IPS DF 6.9 (cell line): Measurements from ENCODE around the gene SEPHS1.
A peak's percentile ranks its signal among the peaks of the same experiment; 100 is the strongest.

ENCODE experiments used
- DNase-seq: peaks from one replicate; pipeline ENCODE4 v3.0.0-alpha.2; 2013; ENCODE audit warnings: low read depth, low spot score
- H3K27ac ChIP-seq: one replicate; pipeline ENCODE4 v1.5.1; 2013; ENCODE audit warnings: low read length, control low read depth
- H3K27me3 ChIP-seq: 2 replicates; pipeline ENCODE4 v1.6.1; 2013; ENCODE audit warnings: mild to moderate bottlenecking, low read length; ENCODE audit not compliant: control insufficient read depth, insufficient read depth
- H3K36me3 ChIP-seq: 2 replicates; pipeline ENCODE4 v1.6.1; 2013; ENCODE audit warnings: low read length; ENCODE audit not compliant: control insufficient read depth, insufficient read depth
- H3K4me1 ChIP-seq: 2 replicates; pipeline ENCODE4 v1.6.1; 2013; ENCODE audit warnings: low read length; ENCODE audit not compliant: control insufficient read depth, insufficient read depth
- H3K4me3 ChIP-seq: 2 replicates; pipeline ENCODE4 v1.5.1; 2013; ENCODE audit warnings: mild to moderate bottlenecking, low read length
- H3K9me3 ChIP-seq: 2 replicates; pipeline ENCODE4 v1.6.1; 2013; ENCODE audit warnings: low read length, inconsistent platforms; ENCODE audit not compliant: control insufficient read depth, insufficient read depth
- WGBS: extraction: QIAGEN DNeasy Blood & Tissue Kit; methylation state at CpG from one replicate; pipeline ENCODE4 v1.1.7; 2013; ENCODE audit warnings: mixed read lengths, missing lambda C conversion rate; ENCODE audit not compliant: insufficient read length, insufficient coverage; 5-methylcytosine and 5-hydroxymethylcytosine counted together

SEPHS1 gene

GRCh38 chr10:13348216-13349017 is at the start of gene SEPHS1:
TSS of gene SEPHS1 (minus strand) at chr10:13348293. CDS start at chr10:13344950, 3,343 bp downstream.
- 0 out of 2 replicates have a peak, but pooled peaks cover 3% of the 10 kb centered on the region for H3K36me3 ChIP-seq
- H3K27me3 ChIP-seq: no peaks in the 10 kb centered on the region
- peaks cover 13% of the 10 kb centered on the region for H3K4me1 ChIP-seq
- no peaks in the 10 kb centered on the region for H3K9me3 ChIP-seq
- no CpG with 5 or more reads among the region's 65 CpGs for WGBS
- H3K4me3 ChIP-seq: peak within 1 kb of the TSS; percentile 55
- H3K27ac ChIP-seq: peak within 1 kb of the TSS; percentile 96
- peak; percentile 54 for DNase-seq

DNA sequence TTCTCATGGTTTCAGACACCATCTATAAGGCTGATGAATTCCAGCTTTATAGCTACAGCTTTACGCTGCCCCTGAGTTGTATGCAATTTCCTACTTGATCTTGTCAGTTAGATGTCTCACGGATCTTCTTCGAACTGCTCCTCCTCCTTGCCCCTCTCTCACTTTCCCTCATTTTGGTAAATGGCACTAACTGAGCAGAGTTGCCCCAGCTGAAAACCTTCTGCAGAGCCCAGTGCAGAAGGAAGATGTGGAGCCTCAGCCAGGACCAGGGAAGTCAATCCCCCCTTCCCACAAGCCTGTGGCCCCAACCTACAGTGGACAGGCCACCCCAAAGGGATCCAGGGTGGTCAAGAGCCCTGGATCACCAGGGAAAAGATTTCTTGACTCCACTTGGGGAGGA is 49.0 kb upstream of the SEPHS1 start:
- Histone ChIP-seq H3K9me3 (no peaks in the 10 kb centered on the region), H3K27ac (no peak overlapping the region), H3K27me3 (no peaks in the 10 kb centered on the region), H3K36me3 (no peaks in the 10 kb centered on the region), H3K4me1 (no peaks in the 10 kb centered on the region; the same call in none of the 2 replicates), H3K4me3 (no peak overlapping the region)
- DNase-seq: no peak
- no CpG with 5 or more reads among the region's 3 CpGs for WGBS

DNA sequence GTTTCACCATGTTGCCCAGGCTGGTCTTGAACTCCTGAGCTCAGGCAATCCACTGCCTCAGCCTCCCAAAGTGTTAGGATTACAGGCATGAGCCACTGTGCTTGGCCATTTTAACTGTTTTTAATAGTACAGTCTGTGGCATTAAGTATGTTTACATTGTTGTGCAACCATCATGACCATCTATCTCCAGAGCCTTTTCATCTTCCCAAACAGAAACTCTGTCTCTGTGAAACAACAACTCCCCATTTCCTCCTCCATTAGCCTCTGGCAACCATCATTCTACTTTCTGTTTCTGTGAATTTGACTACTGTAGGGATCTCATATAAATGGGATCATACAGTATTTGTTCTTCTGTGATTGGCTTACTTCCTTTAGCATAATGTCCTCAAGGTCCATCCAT is 48.3 kb upstream of the SEPHS1 start:
- Histone ChIP-seq H3K9me3 (no peaks in the 10 kb centered on the region), H3K4me3 (no peak overlapping the region), H3K36me3 (no peaks in the 10 kb centered on the region), H3K4me1 (no peaks in the 10 kb centered on the region; the same call in none of the 2 replicates), H3K27ac (no peak overlapping the region), H3K27me3 (no peaks in the 10 kb centered on the region)
- DNase-seq: no peak

DNA sequence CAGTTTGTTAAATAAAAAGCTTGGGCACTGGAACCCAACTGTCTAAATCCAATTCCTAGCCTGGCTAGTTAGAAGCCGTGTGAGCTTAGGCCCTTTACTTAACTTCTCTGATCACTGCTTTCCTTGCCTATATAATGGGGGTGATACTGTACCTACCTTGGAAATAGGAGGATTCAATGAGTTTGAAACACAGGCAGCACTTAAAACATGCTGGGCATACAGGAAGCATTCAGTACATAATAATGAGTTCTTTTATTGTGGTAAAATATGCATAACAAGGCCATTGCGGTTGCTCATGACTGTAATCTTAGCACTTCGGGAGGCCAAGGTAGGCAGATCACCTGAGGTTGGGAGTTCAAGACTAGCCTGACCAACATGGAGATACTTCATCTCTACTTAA is 47.4 kb upstream of the SEPHS1 start:
- no peak for DNase-seq
- Histone ChIP-seq H3K27ac (no peak overlapping the region), H3K9me3 (no peaks in the 10 kb centered on the region), H3K4me3 (no peak overlapping the region), H3K27me3 (no peaks in the 10 kb centered on the region), H3K36me3 (no peaks in the 10 kb centered on the region), H3K4me1 (peaks cover 2% of the 10 kb centered on the region)
- WGBS: no CpG with 5 or more reads among the region's 3 CpGs

- H3K4me1 ChIP-seq: peaks cover 4% of the 10 kb centered on the region
- H3K36me3 ChIP-seq: no peaks in the 10 kb centered on the region
- no peaks in the 10 kb centered on the region for H3K27me3 ChIP-seq
- H3K27ac ChIP-seq: no peak overlapping the region
- WGBS: no CpG with 5 or more reads among the region's 4 CpGs
- no peak overlapping the region for H3K4me3 ChIP-seq
- no peak for DNase-seq
- H3K9me3 ChIP-seq: no peaks in the 10 kb centered on the region
Measured at GRCh38 chr10:13393640-13394039, 45.5 kb upstream of the SEPHS1 start.

DNA sequence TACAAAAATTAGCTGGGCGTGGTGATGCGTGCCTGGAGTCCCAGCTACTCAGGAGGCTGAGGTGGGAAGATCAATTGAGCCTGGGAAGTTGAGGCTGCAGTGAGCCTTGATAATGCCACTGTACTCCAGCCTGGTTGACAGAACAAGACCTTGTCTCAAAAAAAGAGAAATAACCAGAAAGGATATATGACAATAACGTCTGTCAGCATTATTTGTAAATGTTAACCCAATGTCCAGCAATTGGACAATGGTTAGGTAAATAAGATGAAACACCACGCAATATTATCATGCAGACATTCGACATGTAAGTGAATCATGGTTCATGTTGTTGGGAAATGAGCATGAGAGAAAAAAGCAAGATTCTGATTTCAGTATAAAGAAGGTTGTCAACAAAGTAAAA is 44.6 kb upstream of the SEPHS1 start:
- H3K36me3 ChIP-seq: no peaks in the 10 kb centered on the region
- H3K4me1 ChIP-seq: peaks cover 4% of the 10 kb centered on the region
- no peaks in the 10 kb centered on the region for H3K27me3 ChIP-seq
- no peak for DNase-seq
- no peak overlapping the region for H3K27ac ChIP-seq
- no peak overlapping the region for H3K4me3 ChIP-seq
- H3K9me3 ChIP-seq: no peaks in the 10 kb centered on the region
- no CpG with 5 or more reads among the region's 5 CpGs for WGBS

- H3K4me3 ChIP-seq: no peak overlapping the region
- no peaks in the 10 kb centered on the region for H3K27me3 ChIP-seq
- H3K36me3 ChIP-seq: no peaks in the 10 kb centered on the region
- no peak overlapping the region for H3K27ac ChIP-seq
- H3K4me1 ChIP-seq: peaks cover 4% of the 10 kb centered on the region
- no peak for DNase-seq
- no CpG with 5 or more reads among the region's 20 CpGs for whole genome bisulfite sequencing
- H3K9me3 ChIP-seq: no peaks in the 10 kb centered on the region
Measured at GRCh38 chr10:13390604-13391522, 42.8 kb upstream of the SEPHS1 start.

DNA sequence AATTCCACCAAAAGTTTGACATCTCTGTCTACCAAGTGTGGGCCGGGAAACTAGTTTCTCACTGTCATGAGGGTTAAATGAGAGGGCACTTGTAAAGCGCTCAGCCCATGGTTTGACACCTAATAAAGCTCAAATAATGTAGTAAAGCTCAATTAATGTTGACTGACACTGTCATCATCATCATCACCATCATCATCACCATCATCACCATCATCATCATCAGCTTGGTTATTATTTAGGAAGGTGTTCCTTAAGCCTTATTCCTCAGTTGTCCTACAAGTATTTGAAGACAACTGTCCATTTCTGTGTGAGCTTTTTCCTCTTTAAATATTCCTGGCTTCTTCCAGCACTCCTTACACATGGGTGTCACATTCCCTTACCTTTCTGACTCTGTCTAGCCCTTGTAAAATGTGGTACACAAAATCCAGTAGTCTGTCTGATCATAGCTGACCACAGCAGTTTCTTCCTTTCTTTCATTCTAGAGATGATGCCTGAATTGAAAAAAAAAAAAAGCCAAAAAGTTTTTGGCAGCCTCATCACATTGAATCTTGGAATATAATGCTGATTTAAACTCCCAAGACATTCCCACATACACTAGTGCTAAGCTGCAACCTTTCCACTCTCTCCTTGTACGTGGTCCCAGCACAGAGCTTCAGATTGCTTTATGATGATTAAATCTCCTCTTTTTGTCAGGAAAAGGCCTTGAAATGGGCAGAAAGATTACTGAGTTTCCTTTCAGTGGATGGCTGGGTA is 40.6 kb upstream of the SEPHS1 start:
- Histone ChIP-seq H3K36me3 (no peaks in the 10 kb centered on the region), H3K9me3 (no peaks in the 10 kb centered on the region), H3K27me3 (no peaks in the 10 kb centered on the region), H3K4me3 (no peak overlapping the region), H3K27ac (no peak overlapping the region), H3K4me1 (peaks cover 4% of the 10 kb centered on the region; the same call in 1 of the 2 replicates)
- DNase-seq: no peak
- WGBS: no CpG with 5 or more reads among the region's 3 CpGs

GRCh38 chr10:13386021-13386420 is 37.9 kb upstream of the SEPHS1 start:
- H3K4me1 ChIP-seq: peaks cover 4% of the 10 kb centered on the region; the same call in 1 of the 2 replicates
- no peaks in the 10 kb centered on the region for H3K36me3 ChIP-seq
- H3K27ac ChIP-seq: no peak overlapping the region
- H3K27me3 ChIP-seq: no peaks in the 10 kb centered on the region
- no CpG with 5 or more reads among the region's 7 CpGs for WGBS
- H3K9me3 ChIP-seq: no peaks in the 10 kb centered on the region
- no peak for DNase-seq
- H3K4me3 ChIP-seq: no peak overlapping the region

DNA sequence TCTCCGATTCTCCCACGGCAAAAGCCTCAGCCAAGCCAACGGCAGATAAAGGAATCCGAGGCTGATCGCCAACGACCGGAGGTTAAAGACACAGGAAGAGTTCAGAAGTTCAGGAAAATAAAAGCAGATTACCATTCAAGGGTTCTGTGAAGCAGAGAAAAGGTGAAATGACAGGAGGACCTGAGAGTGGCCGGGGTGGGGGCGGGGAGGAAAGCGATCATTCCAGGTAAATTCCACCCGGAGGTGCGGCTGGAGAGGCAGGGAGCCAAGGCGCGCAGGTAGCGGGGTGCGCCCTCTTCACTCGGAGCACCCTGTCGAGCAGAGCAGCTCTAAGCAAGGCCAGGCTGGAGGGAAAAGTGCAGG is 35.3 kb upstream of the SEPHS1 start:
- DNase-seq: no peak
- Histone ChIP-seq H3K4me3 (peak overlapping the region; percentile 9; the same call in 1 of the 2 replicates), H3K27me3 (no peaks in the 10 kb centered on the region), H3K27ac (no peak overlapping the region), H3K36me3 (no peaks in the 10 kb centered on the region), H3K4me1 (no peaks in the 10 kb centered on the region), H3K9me3 (no peaks in the 10 kb centered on the region)
- WGBS: no CpG with 5 or more reads among the region's 18 CpGs
